ENCODE measurements around the gene PCBD1.

Gene PCBD1

GRCh38 chr10:70906953-70907636 is 18.7 kb upstream of the PCBD1 start:
- Histone ChIP-seq H3K27me3 (no peaks in the 10 kb centered on the region), H3K36me3 (no peaks in the 10 kb centered on the region), H3K9me3 (no peaks in the 10 kb centered on the region), H3K4me1 (peaks cover 14% of the 10 kb centered on the region), H3K4me3 (ENCODE audit: low read depth, low read length) (no peak overlapping the region)
- TF ChIP-seq CTCF (IDR thresholded peaks at IDR 0.05; ENCODE audit: low read depth, low read length), result no peak
- DNase-seq, result peak; percentile 3

- H3K27me3 ChIP-seq, result no peaks in the 10 kb centered on the region
- DNase-seq, result peak; percentile 1
- peaks cover 14% of the 10 kb centered on the region for H3K4me1 ChIP-seq
- no peaks in the 10 kb centered on the region for H3K36me3 ChIP-seq
- no peak for TF ChIP-seq CTCF (IDR thresholded peaks at IDR 0.05; ENCODE audit: low read depth, low read length)
- H3K4me3 ChIP-seq (ENCODE audit: low read depth, low read length), result no peak overlapping the region
- no peaks in the 10 kb centered on the region for H3K9me3 ChIP-seq
Measured at GRCh38 chr10:70906031-70906783, 17.8 kb upstream of the PCBD1 start.

- Histone ChIP-seq H3K4me3 (ENCODE audit: low read depth, low read length) (no peak overlapping the region), H3K4me1 (peaks cover 14% of the 10 kb centered on the region), H3K36me3 (no peaks in the 10 kb centered on the region), H3K27me3 (no peaks in the 10 kb centered on the region), H3K9me3 (no peaks in the 10 kb centered on the region)
- DNase-seq, result peak; percentile 4
- TF ChIP-seq CTCF (IDR thresholded peaks at IDR 0.05; ENCODE audit: low read depth, low read length), result no peak
Measured at GRCh38 chr10:70905071-70906021, 17.0 kb upstream of the PCBD1 start.

- Histone ChIP-seq H3K4me1 (peaks cover 14% of the 10 kb centered on the region), H3K36me3 (no peaks in the 10 kb centered on the region), H3K27me3 (no peaks in the 10 kb centered on the region), H3K4me3 (ENCODE audit: low read depth, low read length) (peak overlapping the region; percentile 23; the same call in 1 of the 2 replicates), H3K9me3 (no peaks in the 10 kb centered on the region)
- DNase-seq, result peak; percentile 76
- TF ChIP-seq CTCF (IDR thresholded peaks at IDR 0.05; ENCODE audit: low read depth, low read length), result peak; percentile 93
Measured at GRCh38 chr10:70903262-70903921, 15.0 kb upstream of the PCBD1 start.

GRCh38 chr10:70902661-70903261 is 14.4 kb upstream of the PCBD1 start:
- no peaks in the 10 kb centered on the region for H3K27me3 ChIP-seq
- TF ChIP-seq CTCF (IDR thresholded peaks at IDR 0.05; ENCODE audit: low read depth, low read length), result peak; percentile 26; the same call in 1 of the 2 replicates
- H3K9me3 ChIP-seq, result no peaks in the 10 kb centered on the region
- peak overlapping the region; percentile 23; the same call in 1 of the 2 replicates for H3K4me3 ChIP-seq (ENCODE audit: low read depth, low read length)
- DNase-seq, result peak; percentile 7
- H3K4me1 ChIP-seq, result peaks cover 9% of the 10 kb centered on the region
- H3K36me3 ChIP-seq, result no peaks in the 10 kb centered on the region
